ENCODE measurements around the gene TLE3.
"Not testable (repeated sequence)": the region's sequence is repeated elsewhere in the genome, so short reads cannot be mapped to it uniquely, and the experiment has no call there.

Gene TLE3

DNA sequence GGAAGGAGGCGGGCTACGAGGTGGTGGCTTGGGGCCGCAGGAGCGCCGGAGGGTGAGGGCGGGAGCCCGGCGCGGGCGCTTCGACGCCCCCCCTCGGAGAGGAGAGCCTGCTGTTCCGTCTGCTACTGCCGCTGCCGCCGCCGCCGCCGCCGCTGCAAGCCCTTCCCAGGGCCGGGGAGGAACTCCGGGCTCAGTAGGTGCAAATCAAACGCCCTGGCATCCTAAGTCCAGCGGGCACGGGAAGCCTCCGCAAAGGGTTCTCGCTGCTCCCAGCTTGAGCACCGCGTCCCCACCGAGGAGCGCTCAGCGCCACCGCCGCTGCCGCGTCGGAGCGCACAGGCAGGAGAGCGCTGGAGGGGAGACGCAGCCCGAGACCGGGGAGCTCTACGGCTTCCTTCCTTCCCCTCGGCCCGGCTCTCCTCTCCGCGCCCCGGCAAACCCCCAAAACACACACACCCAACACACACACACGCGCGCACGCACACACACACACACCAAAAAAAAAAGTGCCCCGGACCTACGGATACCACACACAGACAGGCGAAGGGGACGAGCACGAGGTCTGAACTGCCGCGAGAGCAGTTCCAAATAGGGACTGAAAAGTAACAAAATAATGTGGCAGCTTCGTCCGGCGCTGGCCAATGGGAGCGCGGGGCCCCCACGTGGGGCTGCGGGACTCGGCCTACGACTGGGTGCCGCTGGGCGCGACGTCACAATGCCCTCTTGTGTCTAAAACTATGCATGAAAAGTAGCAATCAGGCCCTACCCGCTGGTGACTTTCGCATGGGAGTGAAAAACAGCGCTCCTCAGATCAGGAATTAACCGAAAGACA lies at the start of gene TLE3:
Gene TLE3 (minus strand): TSS at position 597 of the 832 bp plus-strand sequence. CDS start 1,119 bp downstream, outside the sequence.
- peak; percentile 98 for DNase-seq

- DNase-seq, result no peak
Measured at GRCh38 chr15:70147178-70147760, 49.6 kb upstream of the TLE3 start.

GRCh38 chr15:70146771-70147170 lies 49.1 kb upstream of the TLE3 start:
- DNase-seq, result no peak

DNA sequence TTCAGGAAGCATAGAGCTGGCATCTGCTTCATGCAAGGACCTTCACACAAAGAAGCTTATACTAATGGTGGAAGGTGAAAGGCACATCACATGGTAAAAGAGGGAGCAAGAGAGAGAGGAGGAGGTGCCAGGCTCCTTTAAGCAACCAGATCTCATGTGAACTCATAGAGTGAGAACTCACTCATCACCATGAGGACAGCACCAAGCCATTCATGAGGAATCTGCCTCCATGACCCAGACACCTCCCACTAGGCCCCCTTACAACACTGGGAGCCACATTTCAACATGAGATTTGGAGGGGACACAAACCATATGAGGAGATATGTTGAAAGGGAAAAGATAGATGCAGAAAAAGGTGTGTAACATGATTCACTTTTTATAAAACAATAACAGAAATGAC lies 48.4 kb upstream of the TLE3 start:
- no peak for DNase-seq

DNA sequence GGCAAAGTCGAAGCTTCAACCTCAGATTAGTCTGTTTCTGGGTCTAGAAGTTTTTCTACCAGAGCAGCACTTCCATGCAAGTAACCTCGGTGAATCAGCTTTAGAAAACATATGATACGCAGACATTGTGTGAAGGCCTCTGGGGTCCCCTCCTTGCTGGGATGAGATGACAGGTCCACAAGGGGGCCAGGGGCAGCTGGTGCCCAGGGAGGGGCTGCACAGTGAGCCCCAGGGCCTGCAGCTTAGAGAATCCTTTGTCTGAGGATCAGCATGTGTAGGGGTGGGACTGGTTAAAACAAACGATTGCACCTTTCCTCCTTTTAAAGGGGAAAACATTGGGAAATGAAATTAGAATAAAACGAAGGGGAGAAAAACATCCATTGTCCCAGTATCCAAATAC lies 47.5 kb upstream of the TLE3 start:
- DNase-seq, result no peak

DNA sequence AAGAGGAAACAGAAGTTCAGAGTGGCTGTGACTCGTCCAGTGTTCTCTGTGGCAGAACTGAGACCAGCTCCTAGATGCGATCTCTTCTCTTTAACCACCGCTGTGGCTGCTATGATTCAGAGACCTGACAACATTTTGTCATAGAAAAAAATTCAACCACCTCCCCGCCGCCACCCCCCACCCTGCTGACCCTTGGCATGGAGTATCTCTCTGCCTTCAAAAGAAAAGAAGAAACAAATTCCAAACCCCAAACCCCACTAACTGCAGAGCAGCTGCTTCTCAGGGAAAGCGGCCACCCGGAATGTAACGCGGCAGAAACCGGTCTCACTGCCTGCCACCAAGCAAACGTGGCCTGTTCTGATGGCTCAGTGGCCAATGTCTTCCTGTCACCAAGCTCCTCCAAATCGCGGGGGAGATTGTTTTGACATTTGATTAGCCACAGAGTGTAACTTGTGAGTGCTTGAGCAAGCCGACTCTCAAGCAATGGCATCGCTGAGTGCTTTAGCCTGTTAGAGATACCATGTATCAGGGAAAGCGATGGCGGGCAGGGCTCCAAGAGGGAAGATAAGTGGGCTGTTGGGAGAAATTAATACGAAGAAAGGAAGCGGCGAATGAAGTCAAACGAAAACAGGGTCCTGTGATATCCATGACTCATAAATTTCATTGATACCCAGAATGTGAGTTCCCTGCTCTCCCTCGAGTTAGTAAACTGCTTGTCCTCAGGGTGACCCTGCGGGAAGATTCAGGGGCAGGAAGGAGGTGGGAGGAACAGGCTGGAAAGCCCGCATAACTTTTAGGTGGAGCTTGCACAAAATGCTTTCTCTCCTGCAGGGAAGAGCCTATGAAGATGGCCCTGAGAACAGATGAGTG lies 44.8 kb upstream of the TLE3 start:
- DNase-seq, result no peak

DNA sequence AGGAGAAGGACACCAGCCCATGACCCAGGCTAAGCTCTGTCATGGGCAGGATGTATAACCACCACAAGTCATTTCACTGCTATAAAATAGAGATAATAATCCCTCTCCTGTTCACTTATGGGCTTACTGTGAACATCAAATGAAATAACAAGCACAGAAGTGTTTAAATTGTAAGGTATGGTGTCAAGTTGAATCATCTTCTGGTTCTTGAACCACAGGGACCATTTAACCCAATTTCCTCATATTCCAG lies 44.3 kb upstream of the TLE3 start:
- DNase-seq, result no peak

DNA sequence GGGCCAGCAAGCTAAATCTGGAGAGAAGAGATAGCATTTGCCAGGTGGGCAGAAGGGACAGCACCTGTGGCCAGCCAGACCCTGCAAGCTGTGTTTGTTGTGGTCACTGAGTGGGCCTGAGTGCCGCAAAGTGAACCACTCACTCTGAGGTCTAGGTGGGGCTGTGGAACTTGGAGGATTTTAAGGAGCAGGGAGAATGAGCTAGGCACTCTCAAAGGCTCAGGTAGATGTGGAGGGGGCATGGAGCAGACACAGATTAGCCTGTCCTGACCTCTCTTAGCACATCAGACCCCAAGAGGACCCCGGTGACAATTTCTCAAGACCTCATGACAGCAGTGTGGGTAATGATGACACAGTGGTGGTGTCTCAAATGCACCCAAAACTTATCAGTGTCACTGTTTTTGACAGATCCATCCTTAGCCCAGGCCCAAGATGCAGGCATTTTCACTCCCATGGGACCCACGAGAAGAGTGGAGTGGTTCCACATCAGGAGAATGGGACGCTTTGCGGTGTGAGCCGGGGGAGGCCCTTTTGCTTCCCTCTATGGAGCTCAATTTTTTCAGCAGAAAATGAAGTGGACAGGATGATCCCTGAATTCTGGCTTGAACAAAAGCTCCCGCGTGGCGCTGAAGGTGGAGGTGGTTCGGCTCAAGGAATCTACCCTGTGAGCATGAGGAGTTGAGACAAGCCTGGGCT lies 43.8 kb upstream of the TLE3 start:
- no peak for DNase-seq

DNA sequence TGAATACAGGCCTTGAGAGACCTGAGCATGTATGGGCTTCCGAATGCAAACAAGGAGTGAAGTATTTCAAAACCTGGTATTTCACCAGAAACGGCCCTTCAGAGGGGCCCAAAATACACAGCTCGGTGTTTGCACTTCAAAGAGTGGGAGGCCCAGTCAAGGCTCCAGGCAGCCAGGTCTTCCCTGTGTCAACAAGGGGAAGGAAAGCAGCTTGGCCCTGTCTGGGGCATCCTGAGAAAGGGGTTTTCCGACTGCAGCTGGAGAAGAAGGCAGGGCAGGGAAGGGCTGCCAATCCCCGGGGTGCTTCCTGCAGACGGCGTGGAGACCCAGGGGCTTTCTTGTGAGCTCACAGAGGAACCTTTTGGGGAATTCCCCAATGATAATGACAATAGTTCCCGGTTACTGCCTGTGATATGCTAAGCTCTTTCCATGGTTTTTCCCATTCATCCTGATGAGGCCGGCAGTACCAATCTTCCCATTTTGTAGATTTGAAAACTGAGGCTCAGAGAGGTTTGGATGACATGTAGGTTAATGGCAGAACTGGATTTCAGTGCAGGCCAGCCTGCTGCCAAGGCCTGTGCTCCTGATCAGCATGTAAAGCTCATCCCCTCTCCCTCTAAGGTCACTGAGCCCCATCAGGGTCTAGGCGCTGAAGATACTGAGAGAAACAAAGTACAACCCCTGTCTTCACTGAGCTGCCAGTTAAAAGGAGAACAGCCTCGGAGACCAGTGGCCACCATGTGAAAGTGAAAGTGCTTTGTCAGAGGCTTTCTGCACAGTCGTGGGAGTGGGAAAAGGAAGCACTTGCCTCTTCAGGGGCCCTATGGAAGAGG lies 43.0 kb upstream of the TLE3 start:
- DNase-seq, result no peak

- no peak for DNase-seq
Measured at GRCh38 chr15:70140025-70140542, 42.4 kb upstream of the TLE3 start.

GRCh38 chr15:70137967-70138366 lies 40.2 kb upstream of the TLE3 start:
- peak; percentile 76 for DNase-seq

GRCh38 chr15:70137021-70137420 lies 39.3 kb upstream of the TLE3 start:
- DNase-seq, result not testable (repeated sequence)

DNA sequence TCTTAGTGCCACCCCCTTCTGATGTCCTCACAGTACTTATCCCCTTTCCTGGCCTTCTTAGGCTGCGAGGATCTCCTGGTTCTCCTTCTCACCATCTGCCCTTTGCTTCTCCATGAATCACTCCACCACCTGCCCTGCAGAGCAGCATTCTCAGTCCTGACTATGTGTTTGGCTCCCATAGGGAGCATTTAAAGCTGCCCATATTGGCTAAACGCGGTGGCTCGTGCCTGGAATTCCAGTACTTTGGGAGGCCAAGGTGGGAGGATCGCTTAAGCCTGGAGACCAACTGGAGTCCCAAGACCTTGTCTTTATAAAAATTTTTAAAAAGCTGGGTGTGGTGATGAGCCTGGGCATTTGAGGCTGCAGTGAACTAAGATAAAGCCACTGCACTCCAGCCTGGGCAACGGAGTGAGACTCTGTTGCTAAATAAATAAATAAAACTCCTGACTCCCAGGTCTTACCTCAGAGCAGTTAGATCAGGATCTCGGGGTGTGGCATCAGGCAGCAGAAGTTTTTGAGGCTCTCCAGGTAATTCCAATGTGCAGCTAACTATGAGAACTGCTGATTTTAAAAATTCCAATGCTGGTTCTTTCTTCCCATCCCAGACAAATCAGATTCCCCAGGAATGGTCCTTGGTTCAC lies 36.2 kb upstream of the TLE3 start:
- DNase-seq, result no peak

DNA sequence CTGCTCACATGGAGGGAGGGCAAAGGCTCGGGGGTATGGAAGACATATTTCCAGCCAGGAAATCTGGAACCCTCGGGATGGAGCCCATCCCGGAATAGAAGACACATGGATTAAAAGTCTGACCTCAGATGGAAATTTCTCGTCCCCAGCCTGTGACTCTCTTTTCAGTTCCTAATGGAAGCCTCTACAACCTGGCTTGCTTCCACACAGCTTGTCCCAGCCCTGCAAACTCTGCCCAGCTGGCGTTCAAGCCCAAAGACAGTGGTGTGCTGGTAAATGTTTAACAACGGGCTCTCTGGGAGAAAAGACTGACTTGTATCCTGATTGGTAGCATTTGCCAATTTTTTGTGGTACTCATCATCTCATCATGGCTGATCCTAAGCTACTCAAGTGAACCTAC lies 35.6 kb upstream of the TLE3 start:
- DNase-seq, result no peak

DNA sequence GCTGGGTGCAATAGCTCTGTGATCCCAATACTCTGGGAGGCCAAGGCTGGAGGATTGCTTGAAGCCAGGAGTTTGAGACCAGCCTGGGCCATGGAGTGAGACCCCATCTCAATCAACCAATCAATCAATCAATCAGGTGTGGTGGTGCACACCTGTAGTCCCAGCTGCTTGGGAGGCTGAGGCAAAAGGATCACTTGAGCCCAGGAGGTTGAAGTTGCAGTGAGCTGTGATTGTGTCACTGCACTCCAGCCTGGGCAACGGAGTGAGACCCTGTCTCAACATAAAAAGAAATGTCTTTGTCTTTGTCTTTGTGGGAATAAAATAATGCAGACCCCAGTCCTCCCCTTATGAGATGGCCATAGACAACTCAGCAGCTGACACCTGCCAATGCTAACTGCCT lies 34.9 kb upstream of the TLE3 start:
- DNase-seq, result no peak

- DNase-seq, result no peak
Measured at GRCh38 chr15:70132139-70132538, 34.4 kb upstream of the TLE3 start.

DNA sequence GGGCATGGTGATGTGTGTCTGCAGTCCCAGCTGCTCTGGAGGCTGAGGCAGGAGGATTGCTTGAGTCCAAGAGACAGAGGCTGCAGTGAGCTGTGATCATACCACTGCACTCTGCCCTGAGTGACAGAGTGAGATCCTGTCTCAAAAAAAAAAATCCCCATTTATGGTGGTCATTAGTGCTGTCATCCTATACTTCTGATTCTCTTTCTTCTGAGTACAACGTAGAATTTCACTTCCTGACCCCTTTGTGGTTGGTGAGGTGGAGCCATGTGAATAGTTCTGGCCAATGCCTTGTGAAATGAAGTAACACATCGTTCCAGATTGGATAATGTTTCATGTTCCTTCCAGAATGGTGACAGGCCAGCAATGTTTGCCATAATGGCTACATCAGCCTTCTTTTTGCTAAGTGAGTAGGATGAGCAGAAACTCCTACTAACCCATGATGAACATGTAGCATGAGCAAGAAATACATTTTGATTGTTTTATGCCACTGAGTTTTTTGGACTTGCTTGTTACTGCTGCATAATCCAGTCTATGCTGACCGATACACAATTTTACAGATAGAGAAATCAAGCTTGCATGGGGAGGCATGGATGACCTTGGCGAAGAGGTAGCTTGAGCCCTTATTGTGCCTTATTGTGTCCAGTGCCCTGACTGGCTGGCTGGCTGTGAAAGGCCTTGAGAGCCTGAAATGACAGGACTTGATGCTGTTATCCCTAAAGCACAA lies 30.9 kb upstream of the TLE3 start:
- DNase-seq, result no peak

- no peak for DNase-seq
Measured at GRCh38 chr15:70127770-70128413, 30.2 kb upstream of the TLE3 start.

- peak; percentile 52 for DNase-seq
Measured at GRCh38 chr15:70127288-70127746, 29.6 kb upstream of the TLE3 start.

DNA sequence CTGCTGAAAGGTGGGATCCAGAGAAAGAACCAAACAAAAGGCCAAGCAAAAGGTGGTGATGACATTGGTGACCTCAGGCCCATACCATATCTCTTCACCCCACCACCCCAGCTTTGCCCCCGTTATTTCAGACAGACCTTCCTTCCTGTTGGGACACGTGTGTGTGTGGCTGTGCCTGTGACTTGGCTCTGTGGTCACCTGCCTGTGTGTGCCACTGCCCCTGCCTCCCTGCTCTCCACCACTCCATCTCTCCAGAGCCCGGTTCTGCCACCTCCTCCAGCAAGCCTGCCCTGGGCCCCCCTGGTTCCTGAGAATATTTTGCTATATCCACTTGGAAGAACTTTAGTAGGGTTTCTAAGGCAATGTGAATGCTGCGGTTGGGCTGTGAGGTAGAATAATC lies 28.6 kb upstream of the TLE3 start:
- DNase-seq, result no peak

All from NCI-H2171 treated with DMSO at 0.1 percent for 48 hours (cell line).